Measurements from ENCODE around the gene PSME1.

- TF ChIP-seq, protein P1, sequence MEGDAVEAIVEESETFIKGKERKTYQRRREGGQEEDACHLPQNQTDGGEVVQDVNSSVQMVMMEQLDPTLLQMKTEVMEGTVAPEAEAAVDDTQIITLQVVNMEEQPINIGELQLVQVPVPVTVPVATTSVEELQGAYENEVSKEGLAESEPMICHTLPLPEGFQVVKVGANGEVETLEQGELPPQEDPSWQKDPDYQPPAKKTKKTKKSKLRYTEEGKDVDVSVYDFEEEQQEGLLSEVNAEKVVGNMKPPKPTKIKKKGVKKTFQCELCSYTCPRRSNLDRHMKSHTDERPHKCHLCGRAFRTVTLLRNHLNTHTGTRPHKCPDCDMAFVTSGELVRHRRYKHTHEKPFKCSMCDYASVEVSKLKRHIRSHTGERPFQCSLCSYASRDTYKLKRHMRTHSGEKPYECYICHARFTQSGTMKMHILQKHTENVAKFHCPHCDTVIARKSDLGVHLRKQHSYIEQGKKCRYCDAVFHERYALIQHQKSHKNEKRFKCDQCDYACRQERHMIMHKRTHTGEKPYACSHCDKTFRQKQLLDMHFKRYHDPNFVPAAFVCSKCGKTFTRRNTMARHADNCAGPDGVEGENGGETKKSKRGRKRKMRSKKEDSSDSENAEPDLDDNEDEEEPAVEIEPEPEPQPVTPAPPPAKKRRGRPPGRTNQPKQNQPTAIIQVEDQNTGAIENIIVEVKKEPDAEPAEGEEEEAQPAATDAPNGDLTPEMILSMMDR (conservative IDR thresholded peaks at IDR 0.05; ENCODE audit: low read depth, low read length), result no peak
- no peak for TF ChIP-seq EZH2 (IDR thresholded peaks at IDR 0.05; ENCODE audit: borderline replicate concordance, low read depth, low read length, poor library complexity, severe bottlenecking)
Measured at GRCh38 chr14:24177891-24178290, 41.9 kb downstream of the PSME1 start.

Measured in A673 (cell line).